K562 (cell line): ENCODE data around the gene TUSC7. TPM values are rescaled to one million over a fixed set of nuclear protein-coding genes. Genes with fewer than 3 reads are reported as not detected.

Experiments
- ATAC-seq: fragments of 200-7000 bp; cut with Tn5 transposase; 3 replicates; pipeline ENCODE4 v1.9.1; 2020; ENCODE audit warnings: moderate library complexity
- BruUV-seq: library from RNA; stranded (reverse); fragments of 400-500 nt; replicated peaks from 2 replicates; lab custom pipeline; 2021; lab: Mats Ljungman, UMichigan
- CTCF ChIA-PET: fragments of 300-600 bp; formaldehyde crosslinking; extraction: SDS; loops from one replicate; lab custom pipeline; 2021; ENCODE audit warnings: low intra/inter-chr PET ratio; lab: Yijun Ruan, JAX
- POLR2A ChIA-PET: fragments of 300-600, 350-650 bp; sonication (Branson Sonifier 250); formaldehyde crosslinking; extraction: SDS; loops from one replicate; lab custom pipeline; 2021; ENCODE audit warnings: antibody characterized with exemption, inconsistent platforms; lab: Yijun Ruan, JAX
- DNase-seq, 4 experiments: peaks; one replicate each; pipeline versions ENCODE4 v3.0.0 to v3.0.0-alpha.2; 2011 to 2018; ENCODE audit warnings: low spot score in 3 of 4, mixed read lengths in 3 of 4; ENCODE audit errors: extremely low read depth in 1 of 4
- FAIRE-seq: peaks from 2 replicates; lab custom pipeline; 2011; peaks lifted over from hg19 to GRCh38; lab: Jason Lieb, UNC
- H2AFZ ChIP-seq: 2 replicates; pipeline ENCODE4 v1.6.0; 2011; ENCODE audit warnings: low read depth, low read length, control low read depth, inconsistent platforms
- H3K27ac ChIP-seq: fragments of 200-600 bp; 3 replicates; pipeline ENCODE4 v1.8.0; 2011; ENCODE audit warnings: low read depth, mild to moderate bottlenecking, control low read depth, inconsistent platforms, low read length, moderate library complexity, mixed read lengths; ENCODE audit errors: extremely low read depth
- H3K27me3 ChIP-seq, 2 experiments: fragments of 300-600 bp in 1 of 2; 2 replicates in 1 of 2; 3 replicates in 1 of 2; pipeline versions ENCODE4 v1.6.0 to v1.8.0; 2011; ENCODE audit warnings: inconsistent platforms in 2 of 2, low read length in 2 of 2, mild to moderate bottlenecking in 1 of 2, mixed read lengths in 1 of 2, moderate library complexity in 1 of 2; ENCODE audit not compliant: control insufficient read depth in 2 of 2, insufficient read depth in 2 of 2
- H3K36me3 ChIP-seq: fragments of 300-600 bp; 3 replicates; pipeline ENCODE4 v1.8.0; 2011; ENCODE audit warnings: mild to moderate bottlenecking, low read length, inconsistent platforms; ENCODE audit not compliant: control insufficient read depth, insufficient read depth
- H3K4me1 ChIP-seq, 2 experiments: fragments of 200-600 bp in 1 of 2; replicated peaks in 1 of 2; 2 replicates in 1 of 2; 3 replicates in 1 of 2; pipeline versions ENCODE4 v1.5.1 to v1.8.0; 2011; ENCODE audit warnings: inconsistent platforms in 2 of 2, low read length in 2 of 2, mild to moderate bottlenecking in 1 of 2, mixed read lengths in 1 of 2, moderate library complexity in 1 of 2; ENCODE audit not compliant: control insufficient read depth in 2 of 2, insufficient read depth in 2 of 2
- H3K4me2 ChIP-seq: 2 replicates; pipeline ENCODE4 v1.6.1; 2011; ENCODE audit warnings: low read length, control low read depth, inconsistent platforms, mixed read lengths; ENCODE audit not compliant: insufficient read depth
- H3K4me3 ChIP-seq: fragments of 200-600 bp; sonication (generic), shearing (Covaris generic); 2 replicates; pipeline ENCODE4 v1.5.1; 2016; ENCODE audit warnings: control low read depth, inconsistent platforms
- H3K79me2 ChIP-seq: fragments of 200-600 bp; 3 replicates; pipeline ENCODE4 v1.8.0; 2011; ENCODE audit warnings: low read length, inconsistent platforms; ENCODE audit not compliant: control insufficient read depth, insufficient read depth
- H3K9ac ChIP-seq, 2 experiments: 2 replicates each; pipeline versions ENCODE4 v1.6.0 to v1.6.1; 2011; ENCODE audit warnings: low read depth in 2 of 2, low read length in 2 of 2, control low read depth in 1 of 2, inconsistent platforms in 1 of 2, mild to moderate bottlenecking in 1 of 2, mixed read lengths in 1 of 2; ENCODE audit not compliant: insufficient read depth in 1 of 2
- H3K9me1 ChIP-seq: one replicate; pipeline ENCODE4 v1.6.0; 2011; ENCODE audit warnings: inconsistent platforms, mild to moderate bottlenecking, low read length, moderate library complexity; ENCODE audit not compliant: control insufficient read depth, insufficient read depth
- H3K9me3 ChIP-seq: replicated peaks from 2 replicates; pipeline ENCODE4 v1.5.1; 2011; ENCODE audit warnings: low read depth, low read length, inconsistent platforms; ENCODE audit not compliant: control insufficient read depth, insufficient read depth
- H4K20me1 ChIP-seq: replicated peaks from 2 replicates; pipeline ENCODE4 v1.6.1; 2011; ENCODE audit warnings: low read length, inconsistent platforms, mixed read lengths; ENCODE audit not compliant: control insufficient read depth, insufficient read depth
- ATF2 ChIP-seq: sonication (generic); formaldehyde crosslinking; IDR thresholded peaks from 2 replicates; pipeline ENCODE4 v1.8.1; 2022; ENCODE audit warnings: missing genetic modification reagents
- NRF1 ChIP-seq, 2 experiments: fragments of 450-650 bp; IDR thresholded peaks in 1 of 2; conservative IDR thresholded peaks in 1 of 2; 2 replicates each; pipeline ENCODE4 v1.6.1; 2014; ENCODE audit warnings: mild to moderate bottlenecking in 2 of 2
- SMARCB1 ChIP-seq: IDR thresholded peaks from 2 replicates; pipeline ENCODE4 v1.6.1; 2011; ENCODE audit warnings: improper control_type of control experiment, low read depth; ENCODE audit not compliant: insufficient read length
- ZBTB34 ChIP-seq: fragments of 250-450 bp; sonication (Bioruptor Pico); IDR thresholded peaks from 2 replicates; pipeline ENCODE4 v1.8.0; 2021; ENCODE audit warnings: mild to moderate bottlenecking, moderate library complexity
- ZNF224 ChIP-seq: sonication (generic); formaldehyde crosslinking; IDR thresholded peaks from 2 replicates; pipeline ENCODE4 v1.8.0; 2022; ENCODE audit warnings: mild to moderate bottlenecking, missing genetic modification reagents
- WGBS: fragments of 100-300 bp; shearing (Covaris generic); methylation state at CpG from one replicate; pipeline ENCODE4 v1.1.6; 2016; ENCODE audit warnings: low coverage, mixed read lengths; ENCODE audit not compliant: insufficient coverage; ENCODE audit errors: missing lambda C conversion rate; 5-methylcytosine and 5-hydroxymethylcytosine counted together
- in situ Hi-C: fragments of 300-500 bp; cut with MboI; formaldehyde crosslinking; loops from 4 replicates; pipeline ENCODE4 v1.15.0; 2018; ENCODE audit warnings: inconsistent platforms, mixed read lengths
- intact Hi-C: fragments of 100-400 bp; cut with micrococcal nuclease; formaldehyde crosslinking; loops from 2 replicates; pipeline ENCODE4 v1.14.2; 2022
- polyA plus RNA-seq, 8 experiments: library from polyadenylated mRNA; depleted of rRNA in 4 of 8; stranded (reverse) in 5 of 8; unstranded in 3 of 8; fragments of >200 nt; fragmentation: Nextera tagmentation in 2 of 8; fragmentation: Illumina TruSeq in 1 of 8; extraction: Ambion mirVana in 2 of 8; extraction: Trizol in 1 of 8; gene quantifications; 2 replicates each; pipeline versions ENCODE4 v1.2.1 to v1.2.3, GENCODE V29; 2011 to 2014; ENCODE audit warnings: inconsistent platforms in 1 of 8, missing spikeins in 1 of 8
- total RNA-seq, 7 experiments: library from RNA; depleted of rRNA in 6 of 7; stranded (reverse); fragments of >200 nt in 6 of 7; fragmentation: Illumina TruSeq in 2 of 7; extraction: Trizol in 2 of 7; gene quantifications; 2 replicates each; pipeline versions ENCODE4 v1.2.1 to v1.2.3, GENCODE V29; 2011 to 2021; ENCODE audit warnings: low replicate concordance in 1 of 7
- TF ChIP-seq, protein P1 (sequence below): fragments of 250-450 bp; sonication (Bioruptor Pico); IDR thresholded peaks from 2 replicates; pipeline ENCODE4 v1.5.0; 2021; ENCODE audit warnings: mild to moderate bottlenecking, borderline replicate concordance
- TF ChIP-seq, protein P2 (sequence below): fragments of 250-450 bp; sonication (Bioruptor Pico); IDR thresholded peaks from 2 replicates; pipeline ENCODE4 v1.4.0; 2020

Gene TUSC7
- total and polyA plus RNA-seq, 9 of the 15 experiments (the other 6 are each of a cell fraction or from before 2014, with no cell fraction given) = not detected

GRCh38 chr3:116734243-116734642 lies 24.7 kb downstream of the TUSC7 start:
- POLR2A ChIA-PET = no interaction called here
- Histone ChIP-seq H3K4me1 (no peaks in the 10 kb centered on the region), H3K79me2 (no peaks in the 10 kb centered on the region), H3K9me1 (no peaks in the 10 kb centered on the region), H3K27ac (no peak overlapping the region), H3K36me3 (no peaks in the 10 kb centered on the region), H3K9me3 (no peaks in the 10 kb centered on the region), H3K9ac (no peak overlapping the region), H2AFZ (no peak overlapping the region), H3K4me2 (no peak overlapping the region), H4K20me1 (no peaks in the 10 kb centered on the region), H3K27me3 (no peaks in the 10 kb centered on the region), H3K4me3 (no peak overlapping the region)
- ATAC-seq (no peak), FAIRE-seq (no peak), DNase-seq (no peak)
- in situ Hi-C loops (no loop called here), intact Hi-C loops (no loop called here)
- 0% methylated on average over 2 of the region's 2 CpGs for WGBS
- CTCF ChIA-PET = no interaction called here
- BruUV-seq = no TSS peak
- TF ChIP-seq ZBTB34 (CRISPR knock-in tag) (no peak), ZNF224 (CRISPR knock-in tag) (no peak), SMARCB1 (no peak), NRF1 (conservative IDR thresholded peaks at IDR 0.05 in 1 of 2, IDR thresholded peaks at IDR 0.05 in 1 of 2) (no peak), ATF2 (CRISPR knock-in tag) (no peak)
- TF ChIP-seq, protein P1, sequence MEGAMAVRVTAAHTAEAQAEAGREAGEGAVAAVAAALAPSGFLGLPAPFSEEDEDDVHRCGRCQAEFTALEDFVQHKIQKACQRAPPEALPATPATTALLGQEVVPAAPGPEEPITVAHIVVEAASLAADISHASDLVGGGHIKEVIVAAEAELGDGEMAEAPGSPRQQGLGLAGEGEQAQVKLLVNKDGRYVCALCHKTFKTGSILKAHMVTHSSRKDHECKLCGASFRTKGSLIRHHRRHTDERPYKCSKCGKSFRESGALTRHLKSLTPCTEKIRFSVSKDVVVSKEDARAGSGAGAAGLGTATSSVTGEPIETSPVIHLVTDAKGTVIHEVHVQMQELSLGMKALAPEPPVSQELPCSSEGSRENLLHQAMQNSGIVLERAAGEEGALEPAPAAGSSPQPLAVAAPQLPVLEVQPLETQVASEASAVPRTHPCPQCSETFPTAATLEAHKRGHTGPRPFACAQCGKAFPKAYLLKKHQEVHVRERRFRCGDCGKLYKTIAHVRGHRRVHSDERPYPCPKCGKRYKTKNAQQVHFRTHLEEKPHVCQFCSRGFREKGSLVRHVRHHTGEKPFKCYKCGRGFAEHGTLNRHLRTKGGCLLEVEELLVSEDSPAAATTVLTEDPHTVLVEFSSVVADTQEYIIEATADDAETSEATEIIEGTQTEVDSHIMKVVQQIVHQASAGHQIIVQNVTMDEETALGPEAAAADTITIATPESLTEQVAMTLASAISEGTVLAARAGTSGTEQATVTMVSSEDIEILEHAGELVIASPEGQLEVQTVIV (CRISPR knock-in tag) = no peak
- TF ChIP-seq, protein P2, sequence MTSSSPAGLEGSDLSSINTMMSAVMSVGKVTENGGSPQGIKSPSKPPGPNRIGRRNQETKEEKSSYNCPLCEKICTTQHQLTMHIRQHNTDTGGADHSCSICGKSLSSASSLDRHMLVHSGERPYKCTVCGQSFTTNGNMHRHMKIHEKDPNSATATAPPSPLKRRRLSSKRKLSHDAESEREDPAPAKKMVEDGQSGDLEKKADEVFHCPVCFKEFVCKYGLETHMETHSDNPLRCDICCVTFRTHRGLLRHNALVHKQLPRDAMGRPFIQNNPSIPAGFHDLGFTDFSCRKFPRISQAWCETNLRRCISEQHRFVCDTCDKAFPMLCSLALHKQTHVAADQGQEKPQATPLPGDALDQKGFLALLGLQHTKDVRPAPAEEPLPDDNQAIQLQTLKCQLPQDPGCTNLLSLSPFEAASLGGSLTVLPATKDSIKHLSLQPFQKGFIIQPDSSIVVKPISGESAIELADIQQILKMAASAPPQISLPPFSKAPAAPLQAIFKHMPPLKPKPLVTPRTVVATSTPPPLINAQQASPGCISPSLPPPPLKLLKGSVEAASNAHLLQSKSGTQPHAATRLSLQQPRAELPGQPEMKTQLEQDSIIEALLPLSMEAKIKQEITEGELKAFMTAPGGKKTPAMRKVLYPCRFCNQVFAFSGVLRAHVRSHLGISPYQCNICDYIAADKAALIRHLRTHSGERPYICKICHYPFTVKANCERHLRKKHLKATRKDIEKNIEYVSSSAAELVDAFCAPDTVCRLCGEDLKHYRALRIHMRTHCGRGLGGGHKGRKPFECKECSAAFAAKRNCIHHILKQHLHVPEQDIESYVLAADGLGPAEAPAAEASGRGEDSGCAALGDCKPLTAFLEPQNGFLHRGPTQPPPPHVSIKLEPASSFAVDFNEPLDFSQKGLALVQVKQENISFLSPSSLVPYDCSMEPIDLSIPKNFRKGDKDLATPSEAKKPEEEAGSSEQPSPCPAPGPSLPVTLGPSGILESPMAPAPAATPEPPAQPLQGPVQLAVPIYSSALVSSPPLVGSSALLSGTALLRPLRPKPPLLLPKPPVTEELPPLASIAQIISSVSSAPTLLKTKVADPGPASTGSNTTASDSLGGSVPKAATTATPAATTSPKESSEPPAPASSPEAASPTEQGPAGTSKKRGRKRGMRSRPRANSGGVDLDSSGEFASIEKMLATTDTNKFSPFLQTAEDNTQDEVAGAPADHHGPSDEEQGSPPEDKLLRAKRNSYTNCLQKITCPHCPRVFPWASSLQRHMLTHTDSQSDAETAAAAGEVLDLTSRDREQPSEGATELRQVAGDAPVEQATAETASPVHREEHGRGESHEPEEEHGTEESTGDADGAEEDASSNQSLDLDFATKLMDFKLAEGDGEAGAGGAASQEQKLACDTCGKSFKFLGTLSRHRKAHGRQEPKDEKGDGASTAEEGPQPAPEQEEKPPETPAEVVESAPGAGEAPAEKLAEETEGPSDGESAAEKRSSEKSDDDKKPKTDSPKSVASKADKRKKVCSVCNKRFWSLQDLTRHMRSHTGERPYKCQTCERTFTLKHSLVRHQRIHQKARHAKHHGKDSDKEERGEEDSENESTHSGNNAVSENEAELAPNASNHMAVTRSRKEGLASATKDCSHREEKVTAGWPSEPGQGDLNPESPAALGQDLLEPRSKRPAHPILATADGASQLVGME (CRISPR knock-in tag) = no peak
